B cell (primary cell): ENCODE measurements around the gene CEP43.

ENCODE experiments used
- CTCF ChIP-seq: fragments of 200-600 bp; IDR thresholded peaks from one replicate; pipeline ENCODE4 v1.8.0; 2022; ENCODE audit warnings: antibody characterized with exemption, mild to moderate bottlenecking
- EZH2 ChIP-seq: IDR thresholded peaks from 2 replicates; pipeline ENCODE4 v1.6.1; 2012; ENCODE audit warnings: borderline replicate concordance, low read depth, mild to moderate bottlenecking, moderate library complexity, low read length; ENCODE audit not compliant: insufficient read depth, poor library complexity, severe bottlenecking

- TF ChIP-seq CTCF: no peak
- TF ChIP-seq EZH2: no peak
Measured at GRCh38 chr6:167015302-167015701, 16.1 kb downstream of the CEP43 start.
